HG03135 (cell line): ENCODE results near the gene SETBP1.

ENCODE experiments used
- ATAC-seq: cut with Tn5 transposase; IDR thresholded peaks from one replicate; pipeline ENCODE4 v1.9.1; 2021; ENCODE audit warnings: mild to moderate bottlenecking, moderate library complexity; ENCODE audit not compliant: unreplicated experiment

Gene SETBP1

DNA sequence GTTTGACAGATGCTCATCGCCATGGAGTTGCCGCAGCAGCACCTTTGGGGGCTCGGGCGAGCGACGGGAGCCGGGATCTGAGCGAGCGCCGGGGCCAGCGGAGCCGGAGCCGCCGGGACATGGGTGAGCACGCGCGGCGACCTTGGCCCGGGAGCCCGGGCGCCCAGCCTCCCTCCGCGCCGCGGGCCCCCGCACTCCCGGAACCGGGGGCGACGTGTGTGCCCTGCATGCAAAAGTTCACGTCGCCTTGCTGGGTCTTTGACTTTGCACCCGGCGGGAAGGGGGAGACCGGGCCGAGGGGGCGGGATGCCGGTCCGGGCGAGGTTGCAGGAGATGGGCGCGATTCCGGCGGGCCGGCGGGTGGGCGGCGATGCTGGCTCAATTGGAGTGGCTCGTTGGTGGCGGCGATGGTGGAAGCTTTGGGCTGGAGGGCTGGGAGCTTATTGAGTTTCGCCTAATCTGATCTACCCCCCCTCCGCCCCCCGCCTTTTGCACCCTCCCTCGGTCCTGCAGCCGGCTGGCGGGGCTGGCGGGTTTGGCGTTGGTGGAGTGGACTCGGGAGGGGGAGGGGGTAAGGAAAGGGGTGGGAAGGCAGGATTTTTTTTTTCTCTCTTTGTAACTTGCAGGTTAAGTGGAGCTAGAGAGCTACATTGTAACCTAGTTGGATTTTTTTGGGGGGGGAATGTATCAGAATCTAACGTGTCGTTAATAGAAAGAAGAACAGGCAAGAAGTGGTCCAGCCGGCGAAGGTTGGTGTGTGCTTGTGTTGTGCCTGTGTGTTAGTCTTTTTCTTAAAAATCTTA lies at the start of gene SETBP1:
Gene SETBP1 (plus strand): TSS at position 616 of the 803 bp plus-strand sequence. CDS start 20,459 bp downstream, outside the sequence.
- ATAC-seq, result no peak

DNA sequence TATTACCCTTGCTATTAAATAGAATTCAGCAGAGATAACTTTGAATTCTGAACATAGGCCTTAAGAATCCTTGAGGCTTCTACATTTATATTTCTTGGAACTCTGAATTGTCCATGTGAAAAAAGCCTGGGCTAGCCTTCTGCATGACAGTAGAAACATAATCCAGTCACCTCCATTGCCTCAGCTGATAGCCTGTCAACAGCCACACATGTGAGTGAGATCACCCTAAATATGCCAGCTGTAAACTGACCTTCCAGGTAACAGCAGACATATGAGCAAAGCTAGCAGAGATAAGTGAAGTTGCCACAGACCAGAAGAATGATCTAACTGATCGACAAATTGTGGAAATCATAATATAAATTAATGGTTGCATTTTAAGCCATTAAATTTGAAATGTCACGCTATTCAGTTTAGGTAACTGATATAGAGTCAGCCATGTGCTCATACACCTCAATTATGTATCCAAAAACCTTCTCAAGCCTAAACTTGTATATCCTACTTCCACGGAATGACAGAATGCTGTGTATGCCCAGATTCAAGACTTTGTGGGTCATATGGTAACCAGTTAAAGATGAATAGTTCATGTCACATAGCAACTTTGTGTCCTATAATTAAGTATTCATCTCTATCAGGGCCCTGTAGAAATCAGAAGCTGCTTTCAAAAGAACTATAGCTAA lies 48.1 kb upstream of the SETBP1 start:
- no peak for ATAC-seq

DNA sequence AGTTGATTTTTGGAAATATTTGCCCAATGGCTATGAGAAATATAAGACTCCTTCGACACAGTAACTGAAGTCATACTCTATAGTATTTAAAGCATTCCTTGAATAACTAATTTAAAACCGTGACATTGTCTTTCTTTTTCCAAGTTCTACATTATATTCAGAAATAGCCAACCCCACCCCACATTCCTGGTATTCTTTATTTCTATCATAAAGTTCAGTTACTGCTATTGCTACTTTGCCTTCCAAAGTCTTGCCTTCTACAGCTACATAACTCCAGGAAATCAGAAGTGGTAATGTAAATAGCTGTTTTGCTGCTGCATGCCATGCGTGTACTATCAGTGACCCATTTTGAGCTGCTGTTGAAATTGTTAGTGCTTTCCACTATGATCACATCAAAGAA lies 45.1 kb upstream of the SETBP1 start:
- ATAC-seq, result no peak

DNA sequence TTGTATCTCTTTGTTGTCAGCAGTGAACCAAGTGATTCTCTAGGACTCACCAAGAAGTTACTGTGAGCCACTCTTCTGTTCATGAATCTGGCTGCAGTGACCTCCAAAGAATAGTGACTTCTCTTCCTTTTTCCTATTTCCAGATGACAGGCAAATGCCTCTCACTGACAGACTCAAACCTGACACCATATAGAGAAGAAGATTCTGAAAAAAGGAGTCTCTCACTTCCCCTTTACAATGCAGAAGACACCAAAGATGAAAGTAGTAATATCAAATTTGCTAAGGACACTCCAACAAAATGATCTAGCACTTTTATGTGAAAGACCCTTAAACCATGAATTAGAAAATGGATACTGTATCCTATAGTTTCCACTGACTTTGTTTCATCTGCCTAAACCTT lies 44.4 kb upstream of the SETBP1 start:
- peak; percentile 62 for ATAC-seq

DNA sequence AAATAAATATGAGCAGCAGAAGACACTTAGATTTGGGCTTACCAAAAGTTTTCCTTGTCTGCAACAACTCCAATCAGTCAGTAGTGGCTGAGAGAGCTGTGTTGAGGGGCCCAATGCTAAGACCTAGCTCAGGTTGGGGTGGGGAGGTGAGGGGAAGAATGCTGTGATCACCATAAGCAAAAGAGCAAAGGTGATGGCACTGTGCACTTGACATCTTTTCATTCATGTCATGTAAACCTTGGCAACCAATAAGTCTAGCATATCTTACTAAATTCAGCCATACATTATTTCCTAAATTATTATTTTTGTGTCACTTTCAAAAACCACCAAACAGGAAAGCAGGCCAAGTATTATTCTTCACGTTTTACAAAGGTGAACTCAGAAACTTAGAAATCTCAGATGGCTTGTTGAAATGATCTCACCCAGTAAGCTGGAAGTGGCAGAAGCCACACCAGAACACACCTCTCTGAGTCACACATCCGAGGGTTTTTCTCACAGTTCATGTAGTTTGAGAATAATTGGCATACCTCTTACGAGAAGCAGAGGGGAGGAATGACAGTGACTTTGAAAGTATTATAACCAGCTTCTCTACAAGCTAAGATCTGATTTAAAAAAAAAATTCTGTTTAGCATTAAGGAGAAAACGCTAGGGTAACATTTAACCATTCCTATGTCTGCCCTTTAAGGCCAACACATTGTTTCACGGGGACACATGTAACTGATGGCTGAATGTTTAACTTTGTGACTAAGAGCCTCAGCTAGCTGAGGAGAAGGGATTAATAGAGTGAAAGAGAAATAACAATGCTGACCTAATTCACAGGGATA lies 43.3 kb upstream of the SETBP1 start:
- ATAC-seq, result no peak

DNA sequence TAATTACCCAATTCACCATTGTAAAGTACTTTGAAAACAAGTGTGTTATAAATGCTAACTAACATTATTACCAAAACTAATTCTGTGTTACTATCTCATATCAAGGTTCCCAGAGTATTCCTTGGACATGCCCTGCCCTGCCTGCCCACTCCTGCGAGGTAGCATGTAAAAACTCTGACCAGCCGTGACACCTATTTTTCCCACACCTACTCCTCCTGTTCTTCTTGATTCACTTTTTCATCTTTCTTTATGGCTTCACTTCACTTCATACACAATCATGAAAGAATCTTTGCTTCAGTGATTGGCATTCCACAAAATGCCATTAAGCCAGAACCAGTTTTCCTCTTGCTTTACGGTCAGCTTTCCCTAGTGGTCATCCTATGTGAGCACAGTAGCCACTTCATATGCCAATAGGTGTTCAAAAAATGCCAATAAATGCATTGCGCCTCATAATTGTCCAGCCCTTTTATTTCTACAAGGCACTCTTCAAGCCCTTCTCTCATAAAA lies 42.6 kb upstream of the SETBP1 start:
- ATAC-seq, result no peak

DNA sequence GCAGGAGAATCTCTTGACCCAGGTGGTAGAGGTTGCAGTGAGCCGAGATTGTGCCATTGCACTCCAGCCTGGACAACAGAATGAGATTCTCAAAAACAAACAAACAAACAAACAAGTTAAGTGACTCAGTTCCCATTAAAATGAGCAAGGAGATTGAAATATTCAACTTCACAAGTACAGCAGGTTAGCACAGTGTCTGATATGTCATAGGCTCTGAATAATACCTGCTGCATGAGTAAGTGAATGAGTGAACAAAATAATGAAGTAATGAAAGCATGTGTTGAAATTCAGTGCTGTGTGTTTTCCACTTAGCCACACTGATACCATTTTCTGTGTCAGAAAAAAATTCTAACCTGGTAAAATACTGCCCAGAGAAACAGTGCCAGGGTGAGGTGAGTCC lies 41.9 kb upstream of the SETBP1 start:
- no peak for ATAC-seq

DNA sequence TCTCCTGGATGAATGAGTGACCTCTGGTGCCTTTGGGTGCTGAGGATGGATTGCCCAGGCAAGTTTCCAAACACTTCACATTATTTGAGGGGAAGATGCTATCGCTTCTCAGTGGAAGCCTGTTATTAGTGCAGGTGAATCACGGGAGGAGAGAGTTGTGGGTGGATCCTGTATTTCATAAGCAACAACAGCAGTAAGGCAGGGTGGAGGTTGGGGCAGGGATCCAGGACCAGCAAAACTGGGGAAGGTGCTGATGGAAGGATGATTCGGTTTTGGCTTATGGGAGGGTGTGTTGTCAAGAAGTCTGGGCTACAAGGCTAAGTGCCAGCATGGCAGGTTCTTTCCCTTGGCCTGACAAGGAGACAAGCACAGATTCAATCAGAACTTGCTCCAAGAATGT lies 37.7 kb upstream of the SETBP1 start:
- no peak for ATAC-seq

DNA sequence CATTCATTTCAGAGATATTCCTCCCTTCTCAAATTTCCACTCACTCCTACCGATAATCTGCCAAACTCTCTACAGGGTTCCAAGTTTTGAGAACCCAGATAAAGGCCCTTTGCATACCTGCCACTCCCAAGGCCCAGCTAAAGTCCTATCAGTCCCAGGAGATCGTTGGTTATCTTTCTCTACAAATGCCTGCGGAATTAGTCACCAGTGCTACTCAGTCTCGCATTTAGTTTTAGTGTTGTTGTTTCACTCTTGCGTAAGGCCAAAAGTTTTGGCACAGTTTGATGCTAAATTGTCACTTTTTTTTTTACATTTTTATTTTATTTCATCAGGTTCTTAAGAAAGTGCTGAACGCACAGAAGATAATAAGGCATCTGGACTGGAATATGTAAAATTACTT lies 29.2 kb upstream of the SETBP1 start:
- no peak for ATAC-seq

DNA sequence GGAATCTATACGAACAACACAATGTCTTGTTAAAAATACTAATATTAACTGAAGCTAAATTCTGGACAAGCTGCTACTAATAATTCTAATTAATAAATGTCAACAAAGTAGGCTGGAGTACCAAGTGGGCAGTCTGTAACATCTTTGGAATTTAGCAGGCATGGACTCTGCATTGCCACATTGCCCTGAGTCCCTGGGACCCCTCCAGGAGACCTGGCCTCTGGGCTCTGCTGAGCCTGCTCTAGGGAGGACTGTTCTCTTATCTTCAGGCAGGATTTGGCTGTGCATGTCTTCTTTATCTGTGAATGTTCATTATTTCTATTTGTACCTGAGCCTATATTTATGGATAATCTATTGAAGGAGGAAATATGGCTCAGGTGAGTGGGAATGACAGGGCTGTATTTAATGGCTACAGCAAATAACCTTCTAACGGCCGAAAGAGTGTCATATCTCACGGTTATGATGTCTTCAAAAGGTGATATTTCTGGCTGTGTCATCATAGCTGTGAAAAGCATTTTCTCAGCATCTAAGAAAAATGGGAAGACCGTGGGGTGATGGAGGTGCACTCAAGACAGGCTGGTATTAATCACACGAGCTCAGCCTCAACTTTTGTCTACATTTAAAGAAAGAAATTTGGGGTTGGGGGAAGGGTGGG lies 28.6 kb upstream of the SETBP1 start:
- no peak for ATAC-seq

DNA sequence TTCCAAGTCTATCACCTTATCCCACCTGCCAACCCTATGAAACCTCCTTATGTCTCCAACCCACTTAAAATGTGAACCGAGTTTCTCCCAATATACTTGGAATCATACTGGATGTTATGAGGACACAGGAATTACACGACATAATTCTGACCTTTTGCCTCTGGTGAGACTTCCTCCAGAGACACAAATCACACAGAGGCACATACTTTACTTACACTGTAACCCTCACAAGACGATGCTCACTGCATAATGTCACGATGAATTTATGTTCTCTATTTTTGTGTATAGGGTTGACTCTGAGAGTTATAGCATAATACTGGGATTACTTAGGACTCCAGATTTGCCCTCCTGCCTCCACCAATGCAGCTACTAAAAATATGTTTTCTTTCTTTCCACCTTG lies 28.0 kb upstream of the SETBP1 start:
- ATAC-seq, result no peak

DNA sequence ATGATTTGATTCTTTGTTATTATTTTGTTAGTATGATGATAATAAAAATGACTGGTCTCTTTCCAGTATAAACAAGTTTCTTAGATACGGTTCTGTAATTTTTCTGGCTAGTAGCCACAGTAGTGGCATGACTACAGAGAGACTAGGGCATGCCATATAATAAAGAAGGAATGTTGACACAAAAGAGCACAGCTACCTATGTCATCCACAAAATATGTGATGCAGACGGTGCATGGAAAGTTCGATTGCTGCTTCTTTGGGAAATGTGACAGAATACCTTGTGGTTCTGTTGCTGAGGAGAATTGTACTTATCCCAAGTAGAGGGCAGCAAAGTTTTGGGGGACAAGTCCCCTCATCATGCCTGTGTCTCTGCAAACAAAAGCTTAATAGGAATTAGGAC lies 26.1 kb upstream of the SETBP1 start:
- no peak for ATAC-seq

DNA sequence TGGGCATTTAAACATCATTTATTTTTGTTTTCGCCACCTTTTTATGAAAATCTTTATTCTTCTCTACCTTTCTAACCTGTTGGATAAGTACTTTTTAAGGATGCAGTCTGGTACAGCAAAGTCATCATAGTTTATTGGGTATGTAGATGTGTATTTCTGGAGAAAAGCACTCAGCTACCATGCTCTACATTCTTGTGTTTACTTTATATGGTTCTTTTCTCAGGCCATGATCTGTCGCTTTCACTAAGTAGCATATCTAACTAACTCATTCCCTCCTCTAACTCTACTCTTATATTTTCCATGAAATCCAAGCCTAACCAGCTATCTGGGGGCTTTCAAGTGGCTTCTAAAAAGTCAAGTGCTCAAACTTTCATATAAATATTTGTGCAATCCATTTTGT lies 25.3 kb upstream of the SETBP1 start:
- ATAC-seq, result no peak

DNA sequence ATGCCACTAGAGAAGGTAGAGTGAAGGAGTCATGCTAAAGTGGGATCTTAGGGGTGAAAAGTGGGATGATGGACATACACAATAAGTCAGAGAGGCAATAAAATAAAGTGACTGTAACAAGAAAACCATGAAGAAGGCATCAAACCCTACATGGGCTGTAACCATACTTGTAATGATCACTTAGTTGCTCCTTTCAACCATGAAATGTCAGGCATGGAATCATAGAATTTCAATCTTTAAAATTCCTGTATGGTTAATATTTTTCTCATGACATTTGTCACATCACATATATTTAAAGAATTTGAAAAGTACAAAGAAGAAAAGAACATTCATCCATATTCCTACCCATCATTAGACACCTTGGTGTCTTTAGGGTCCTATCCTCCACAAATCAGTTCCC lies 20.9 kb upstream of the SETBP1 start:
- ATAC-seq, result no peak

DNA sequence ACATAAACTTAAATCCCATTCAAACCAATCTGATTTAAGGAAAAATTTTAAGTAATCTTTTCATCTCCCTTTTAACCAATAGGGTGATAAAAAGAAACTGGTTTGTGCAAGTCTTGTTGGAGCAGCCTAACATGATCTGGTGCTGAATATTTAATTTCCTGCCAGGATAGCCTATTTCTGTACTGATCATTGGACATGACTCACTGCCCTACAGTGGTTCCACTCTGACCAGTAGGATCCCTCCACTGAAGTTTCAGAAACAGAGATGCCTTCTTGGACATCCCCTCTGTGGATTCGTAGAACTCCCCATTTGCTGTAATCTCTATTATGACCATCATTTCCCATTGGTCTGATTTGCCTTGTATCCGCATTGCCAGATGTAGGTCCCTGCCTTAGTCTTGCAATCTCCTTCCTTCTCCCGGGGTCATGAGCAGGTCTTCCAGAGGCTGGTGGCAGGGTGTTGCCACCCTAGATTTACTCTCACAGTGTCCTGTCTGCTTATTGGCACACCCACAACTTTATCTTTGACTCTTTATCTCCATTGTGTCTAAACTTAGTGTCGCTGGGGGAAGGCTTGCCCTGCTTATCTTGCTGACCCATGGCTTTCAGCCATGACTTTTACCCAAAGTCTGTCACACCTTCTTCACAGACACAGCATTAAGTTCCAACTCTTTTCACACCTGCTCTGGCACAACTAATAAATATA lies 12.3 kb upstream of the SETBP1 start:
- ATAC-seq, result no peak

DNA sequence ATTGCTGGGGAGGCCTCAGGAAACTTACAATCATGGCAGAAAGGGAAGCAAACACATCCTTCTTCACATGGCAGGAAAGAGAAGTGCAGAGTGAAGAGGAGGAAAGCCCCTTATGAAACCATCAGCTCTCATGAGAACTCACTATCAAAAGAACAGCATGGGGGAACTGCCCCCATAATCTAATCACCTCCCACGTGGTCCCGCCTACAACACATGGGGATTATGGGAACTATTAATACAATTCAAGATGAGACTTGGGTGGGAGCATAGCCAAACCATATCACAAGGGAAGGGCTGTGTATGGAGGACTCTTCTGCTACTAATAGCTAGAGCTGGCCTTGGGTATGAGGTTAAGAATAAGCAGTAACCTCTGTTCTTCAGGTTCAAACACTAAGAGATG lies 8.8 kb upstream of the SETBP1 start:
- ATAC-seq, result no peak

DNA sequence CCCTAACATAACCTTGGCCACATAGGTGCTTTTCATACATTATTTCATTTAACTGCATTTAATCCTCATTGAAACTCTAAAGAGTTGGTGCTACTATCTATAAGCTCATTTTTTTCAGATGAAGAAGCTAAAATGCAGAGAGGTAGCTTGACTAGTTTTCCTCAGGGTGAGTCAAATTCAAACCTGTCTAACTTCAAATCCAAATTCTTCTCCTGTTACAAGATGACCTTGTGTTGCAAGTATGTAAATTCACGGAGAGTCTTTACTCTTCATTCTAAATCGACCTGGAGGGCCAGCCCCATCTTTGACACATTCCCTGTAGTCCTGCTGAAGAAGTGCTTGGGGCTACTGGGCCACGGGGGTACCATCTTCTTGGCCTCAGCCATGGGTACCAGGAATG lies 8.2 kb upstream of the SETBP1 start:
- ATAC-seq, result no peak

DNA sequence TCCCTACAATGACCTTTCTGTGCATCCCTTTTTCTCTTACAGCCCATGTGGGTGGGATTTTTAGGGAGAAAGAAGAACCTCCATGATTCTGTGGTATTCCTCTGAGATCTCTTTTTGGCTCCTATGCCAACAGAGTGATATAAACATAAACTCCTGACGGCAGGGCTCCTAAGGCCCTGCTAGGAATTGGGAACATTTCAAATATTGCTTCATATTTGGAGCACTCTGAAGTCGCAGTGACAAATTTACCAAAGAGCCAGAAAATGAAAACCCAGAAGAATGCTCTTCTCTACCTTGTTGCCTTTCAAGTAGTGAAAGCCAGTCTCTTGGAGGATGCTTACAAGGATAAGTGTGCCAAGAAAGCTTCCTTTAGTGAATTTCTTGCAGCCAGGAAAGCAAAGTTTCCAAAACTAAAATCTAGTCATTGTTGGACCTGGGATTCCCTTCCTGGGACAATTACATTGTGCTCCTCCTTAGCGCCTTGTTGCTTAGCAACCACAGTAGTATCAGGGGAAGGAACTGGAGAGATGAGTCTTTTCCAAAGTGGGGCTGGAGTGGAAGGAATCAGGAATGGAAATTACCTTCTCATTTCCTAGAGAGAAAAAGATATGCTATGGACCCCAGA lies 7.3 kb upstream of the SETBP1 start:
- no peak for ATAC-seq

DNA sequence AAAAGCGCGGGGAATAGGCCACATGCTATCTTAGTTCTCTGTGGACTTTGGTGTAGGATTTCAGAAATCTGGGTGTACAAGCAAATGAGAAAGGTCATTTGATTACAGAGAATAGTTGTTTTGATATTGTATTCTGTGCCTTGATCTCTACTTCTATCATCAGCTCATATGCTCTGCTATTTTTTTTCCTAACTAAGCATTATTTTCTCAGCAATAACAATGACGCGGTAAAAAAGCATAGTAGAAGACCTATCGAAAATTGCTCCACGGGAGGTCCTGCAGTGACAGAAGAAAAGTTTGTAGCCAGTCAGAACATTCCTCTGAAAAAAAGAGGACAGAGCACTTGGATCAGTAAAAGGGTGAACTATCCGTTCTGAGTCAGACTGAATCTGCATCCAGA lies 2.8 kb upstream of the SETBP1 start:
- no peak for ATAC-seq

DNA sequence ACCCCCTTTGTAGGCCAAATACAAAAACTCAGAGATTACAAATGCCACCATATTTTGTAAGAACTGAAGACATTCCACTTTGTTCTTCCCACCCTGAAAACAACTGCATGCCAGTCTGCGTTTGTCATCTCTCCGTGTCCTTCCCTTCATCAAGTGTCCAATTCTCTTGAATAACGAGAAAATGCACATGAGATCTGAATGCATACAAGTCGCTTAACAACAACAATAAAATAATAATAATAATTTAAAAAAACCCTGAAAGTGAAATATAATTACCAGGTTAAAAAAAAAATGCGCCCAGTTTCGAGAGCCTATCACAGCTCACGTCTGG lies 2.0 kb upstream of the SETBP1 start:
- ATAC-seq, result no peak
